Immature natural killer cell (primary cell): ENCODE measurements around the gene MAPK6. TPM values are rescaled to one million over a fixed set of nuclear protein-coding genes. Genes with fewer than 3 reads are reported as not detected.

Experiments
- DNase-seq, 3 donors: peaks; one replicate each; pipeline ENCODE4 v3.0.0; 2022; ENCODE audit warnings: mixed read lengths in 1 of 3
- H3K27ac Mint-ChIP-seq, 6 donors: one replicate each; pipeline ENCODE4 v1.8.0; 2020; ENCODE audit warnings: mixed read lengths in 6 of 6, mild to moderate bottlenecking in 5 of 6, inconsistent platforms in 4 of 6, moderate library complexity in 3 of 6
- H3K27me3 Mint-ChIP-seq, 3 donors: one replicate each; pipeline ENCODE4 v1.8.0; 2020 to 2021; ENCODE audit warnings: low read depth in 3 of 3, mild to moderate bottlenecking in 3 of 3, mixed read lengths in 3 of 3, moderate library complexity in 3 of 3, inconsistent platforms in 1 of 3
- H3K36me3 Mint-ChIP-seq, 3 donors: one replicate each; pipeline ENCODE4 v1.8.0; 2020; ENCODE audit warnings: mixed read lengths in 3 of 3, inconsistent platforms in 2 of 3, mild to moderate bottlenecking in 2 of 3
- H3K4me1 Mint-ChIP-seq, 2 donors: one replicate each; pipeline ENCODE4 v1.8.0; 2020; ENCODE audit warnings: inconsistent platforms in 2 of 2, mild to moderate bottlenecking in 2 of 2, mixed read lengths in 2 of 2, moderate library complexity in 1 of 2
- H3K4me3 Mint-ChIP-seq, 5 donors: one replicate each; pipeline ENCODE4 v1.8.0; 2020; ENCODE audit warnings: mild to moderate bottlenecking in 5 of 5, mixed read lengths in 5 of 5, inconsistent platforms in 3 of 5, moderate library complexity in 3 of 5
- H3K9me3 Mint-ChIP-seq, 6 donors: one replicate each; pipeline ENCODE4 v1.8.0; 2020; ENCODE audit warnings: mild to moderate bottlenecking in 6 of 6, mixed read lengths in 6 of 6, inconsistent platforms in 4 of 6, moderate library complexity in 3 of 6
- polyA plus RNA-seq, 3 donors: library from polyadenylated mRNA; unstranded; fragments of 300-500 nt; fragmentation: Illumina TruSeq; gene quantifications; one replicate each; pipeline ENCODE4 v1.2.3, GENCODE V29; 2021

Gene MAPK6
- polyA plus RNA-seq, result 1 to 10 TPM; 2.4 to 5.1 (median 4.9) TPM

GRCh38 chr15:52018693-52019393 is at the start of gene MAPK6:
Gene MAPK6 (plus strand): TSS chr15:52019219. CDS start chr15:52046461, 27,242 bp downstream.
- DNase-seq, result peak; percentile 93 to 94 (median 94)
- H3K27me3 Mint-ChIP-seq, result peaks cover 9 to 22% (median 17%) of the 10 kb centered on the region in 3 donors
- peak within 1 kb of the TSS; percentile 94 to 99 (median 96) for H3K27ac Mint-ChIP-seq
- H3K36me3 Mint-ChIP-seq, result no peaks in the 10 kb centered on the region
- peak within 1 kb of the TSS; percentile 93 to 98 (median 94) for H3K4me3 Mint-ChIP-seq
- H3K9me3 Mint-ChIP-seq, result no peaks in the 10 kb centered on the region
- H3K4me1 Mint-ChIP-seq, result peaks cover 30 to 34% of the 10 kb centered on the region in 2 donors

GRCh38 chr15:51969728-51970127 is 49.3 kb upstream of the MAPK6 start:
- H3K9me3 Mint-ChIP-seq, result peaks cover 7 to 12% (median 10%) of the 10 kb centered on the region in 6 donors
- H3K4me1 Mint-ChIP-seq, result peaks cover 39 to 57% of the 10 kb centered on the region in 2 donors
- H3K4me3 Mint-ChIP-seq, result peak overlapping the region in 4 of 5 donors; percentile 36 to 98 (median 74)
- peak overlapping the region in 3 of 6 donors; percentile 16 to 53 (median 29) for H3K27ac Mint-ChIP-seq
- DNase-seq, result no peak
- H3K36me3 Mint-ChIP-seq, result peaks cover 16 to 20% (median 19%) of the 10 kb centered on the region in 3 donors
- peaks cover 9 to 13% (median 11%) of the 10 kb centered on the region in 3 donors for H3K27me3 Mint-ChIP-seq

- no peak for DNase-seq
- H3K9me3 Mint-ChIP-seq, result peaks cover 7 to 12% (median 10%) of the 10 kb centered on the region in 6 donors
- H3K36me3 Mint-ChIP-seq, result peaks cover 15 to 20% (median 19%) of the 10 kb centered on the region in 3 donors
- peak overlapping the region; percentile 79 to 99 (median 96) for H3K27ac Mint-ChIP-seq
- H3K4me1 Mint-ChIP-seq, result peaks cover 39 to 52% of the 10 kb centered on the region in 2 donors
- H3K4me3 Mint-ChIP-seq, result peak overlapping the region; percentile 96 to 99 (median 98)
- H3K27me3 Mint-ChIP-seq, result peaks cover 9 to 13% (median 11%) of the 10 kb centered on the region in 3 donors
Measured at GRCh38 chr15:51970132-51970817, 48.7 kb upstream of the MAPK6 start.

GRCh38 chr15:51971032-51971374 is 48.0 kb upstream of the MAPK6 start:
- no peak for DNase-seq
- Mint-ChIP-seq H3K9me3 (peaks cover 7 to 12% (median 10%) of the 10 kb centered on the region in 6 donors), H3K27ac (peak overlapping the region; percentile 94 to 99 (median 96)), H3K4me3 (peak overlapping the region; percentile 96 to 99 (median 98)), H3K4me1 (peaks cover 35 to 45% of the 10 kb centered on the region in 2 donors), H3K36me3 (peaks cover 12 to 14% (median 13%) of the 10 kb centered on the region in 3 donors), H3K27me3 (peaks cover 9 to 13% (median 11%) of the 10 kb centered on the region in 3 donors)

- Mint-ChIP-seq H3K4me3 (peak within 1 kb of the TSS; percentile 96 to 99 (median 98)), H3K9me3 (peaks cover 3 to 12% (median 10%) of the 10 kb centered on the region in 6 donors), H3K27ac (peak within 1 kb of the TSS; percentile 94 to 99 (median 96)), H3K4me1 (peaks cover 32 to 40% of the 10 kb centered on the region in 2 donors), H3K36me3 (peaks cover 8 to 9% (median 9%) of the 10 kb centered on the region in 3 donors), H3K27me3 (peaks cover 9 to 13% (median 11%) of the 10 kb centered on the region in 3 donors)
- peak; percentile 91 to 93 (median 92) for DNase-seq
Measured at GRCh38 chr15:51971375-51972133, 47.5 kb upstream of the MAPK6 start, which contains the start of gene LEO1. Gene LEO1 (minus strand): TSS chr15:51971778. CDS start chr15:51971745, 33 bp downstream.

- peaks cover 30 to 33% of the 10 kb centered on the region in 2 donors for H3K4me1 Mint-ChIP-seq
- peak overlapping the region in 5 of 6 donors; percentile 34 to 80 (median 71) for H3K27ac Mint-ChIP-seq
- peaks cover 9 to 13% (median 11%) of the 10 kb centered on the region in 3 donors for H3K27me3 Mint-ChIP-seq
- peak overlapping the region in 3 of 5 donors; percentile 64 to 73 (median 68) for H3K4me3 Mint-ChIP-seq
- H3K36me3 Mint-ChIP-seq, result peaks cover 0 to 4% (median 0%) of the 10 kb centered on the region in 3 donors
- no peak for DNase-seq
- peaks cover 0 to 2% (median 0%) of the 10 kb centered on the region in 6 donors for H3K9me3 Mint-ChIP-seq
Measured at GRCh38 chr15:51973220-51973619, 45.8 kb upstream of the MAPK6 start.

GRCh38 chr15:51973775-51974174 is 45.2 kb upstream of the MAPK6 start:
- H3K27me3 Mint-ChIP-seq, result peaks cover 9 to 13% (median 11%) of the 10 kb centered on the region in 3 donors
- H3K9me3 Mint-ChIP-seq, result peaks cover 0 to 2% (median 0%) of the 10 kb centered on the region in 6 donors
- peaks cover 30 to 33% of the 10 kb centered on the region in 2 donors for H3K4me1 Mint-ChIP-seq
- H3K27ac Mint-ChIP-seq, result no peak overlapping the region
- H3K4me3 Mint-ChIP-seq, result no peak overlapping the region
- no peak for DNase-seq
- H3K36me3 Mint-ChIP-seq, result peaks cover 0 to 4% (median 0%) of the 10 kb centered on the region in 3 donors

- Mint-ChIP-seq H3K36me3 (no peaks in the 10 kb centered on the region), H3K9me3 (no peaks in the 10 kb centered on the region), H3K4me3 (peak overlapping the region; percentile 54 to 64 (median 60)), H3K27ac (peak overlapping the region; percentile 22 to 68 (median 53)), H3K4me1 (peaks cover 10 to 12% of the 10 kb centered on the region in 2 donors), H3K27me3 (peaks cover 0 to 3% (median 0%) of the 10 kb centered on the region in 3 donors)
- peak; percentile 34 to 56 (median 40) for DNase-seq
Measured at GRCh38 chr15:51982013-51982769, 36.8 kb upstream of the MAPK6 start.

- Mint-ChIP-seq H3K4me1 (peaks cover 10 to 12% of the 10 kb centered on the region in 2 donors), H3K27ac (no peak overlapping the region), H3K9me3 (no peaks in the 10 kb centered on the region), H3K4me3 (no peak overlapping the region), H3K27me3 (peaks cover 0 to 3% (median 0%) of the 10 kb centered on the region in 3 donors), H3K36me3 (no peaks in the 10 kb centered on the region)
- no peak for DNase-seq
Measured at GRCh38 chr15:51982770-51983103, 36.3 kb upstream of the MAPK6 start.

- Mint-ChIP-seq H3K4me3 (no peak overlapping the region), H3K27me3 (peaks cover 0 to 1% (median 0%) of the 10 kb centered on the region in 3 donors), H3K27ac (no peak overlapping the region), H3K36me3 (no peaks in the 10 kb centered on the region), H3K4me1 (no peaks in the 10 kb centered on the region), H3K9me3 (no peaks in the 10 kb centered on the region)
- DNase-seq, result no peak
Measured at GRCh38 chr15:51991141-51991540, 27.9 kb upstream of the MAPK6 start.

- DNase-seq, result no peak
- peaks cover 0 to 1% (median 0%) of the 10 kb centered on the region in 3 donors for H3K27me3 Mint-ChIP-seq
- H3K9me3 Mint-ChIP-seq, result no peaks in the 10 kb centered on the region
Measured at GRCh38 chr15:51992953-51993352, 26.1 kb upstream of the MAPK6 start.

GRCh38 chr15:52002351-52002750 is 16.7 kb upstream of the MAPK6 start:
- Mint-ChIP-seq H3K27ac (no peak overlapping the region), H3K9me3 (no peaks in the 10 kb centered on the region), H3K4me1 (no peaks in the 10 kb centered on the region), H3K4me3 (no peak overlapping the region), H3K36me3 (peaks cover 0 to 4% (median 0%) of the 10 kb centered on the region in 3 donors), H3K27me3 (peaks cover 0 to 7% (median 1%) of the 10 kb centered on the region in 3 donors)
- DNase-seq, result no peak

More at GRCh38 chr15:51992953-51993352, 26.1 kb upstream of the MAPK6 start:
- Mint-ChIP-seq H3K36me3 (no peaks in the 10 kb centered on the region), H3K27ac (no peak overlapping the region), H3K4me1 (no peaks in the 10 kb centered on the region), H3K4me3 (no peak overlapping the region)
